Lung (tissue), 12 donors: ENCODE results near the gene FKBP10. TPM values are rescaled to one million over a fixed set of nuclear protein-coding genes. Genes with fewer than 3 reads are reported as not detected.

ENCODE experiments used
- ATAC-seq: fragments of 200-7000 bp; cut with Tn5 transposase; one replicate; pipeline ENCODE4 v1.9.1; 2020; ENCODE audit warnings: moderate number of reproducible peaks; ENCODE audit not compliant: insufficient read depth, low FRiP score
- DNase-seq, 3 donors: peaks; one replicate each; pipeline ENCODE4 v3.0.0-alpha.2; 2013 to 2017
- H3K27ac ChIP-seq, 2 donors: one replicate each; pipeline ENCODE4 v1.5.1; 2013; ENCODE audit warnings: mild to moderate bottlenecking in 2 of 2, moderate library complexity in 2 of 2, control low read depth in 1 of 2, inconsistent platforms in 1 of 2, low read depth in 1 of 2, low read length in 1 of 2
- H3K27me3 ChIP-seq, 3 donors: one replicate each; pipeline ENCODE4 v1.5.1; 2013; ENCODE audit warnings: low read length in 2 of 3; ENCODE audit not compliant: control insufficient read depth in 3 of 3, insufficient read depth in 3 of 3
- H3K36me3 ChIP-seq, 4 donors: one replicate each; pipeline ENCODE4 v1.5.1; 2013; ENCODE audit warnings: low read length in 4 of 4, mild to moderate bottlenecking in 1 of 4, moderate library complexity in 1 of 4; ENCODE audit not compliant: control insufficient read depth in 4 of 4, insufficient read depth in 4 of 4
- H3K4me1 ChIP-seq, 5 donors: one replicate each; pipeline ENCODE4 v1.5.1; 2013; ENCODE audit warnings: low read length in 5 of 5, mild to moderate bottlenecking in 2 of 5, moderate library complexity in 1 of 5; ENCODE audit not compliant: control insufficient read depth in 5 of 5, insufficient read depth in 5 of 5
- H3K4me3 ChIP-seq: one replicate; pipeline ENCODE4 v1.5.1; 2013; ENCODE audit warnings: mild to moderate bottlenecking, control low read depth, moderate library complexity
- H3K9ac ChIP-seq, 2 donors: one replicate each; pipeline ENCODE4 v1.5.1; 2013; ENCODE audit warnings: low read length in 2 of 2, control low read depth in 1 of 2; ENCODE audit not compliant: insufficient read depth in 1 of 2
- H3K9me3 ChIP-seq, 4 donors: one replicate each; pipeline ENCODE4 v1.5.1; 2013; ENCODE audit warnings: low read length in 3 of 4, mild to moderate bottlenecking in 1 of 4, moderate library complexity in 1 of 4; ENCODE audit not compliant: control insufficient read depth in 4 of 4, insufficient read depth in 3 of 4
- WGBS, 2 donors: extraction: QIAGEN DNeasy Blood & Tissue Kit; methylation state at CpG; one replicate each; pipeline ENCODE4 v1.1.7; 2013; 5-methylcytosine and 5-hydroxymethylcytosine counted together
- polyA plus RNA-seq, 2 donors: library from polyadenylated mRNA; stranded (reverse); fragments of 200-250 nt; gene quantifications; one replicate each; pipeline ENCODE4 v1.2.1, GENCODE V29; 2013
- total RNA-seq, 2 donors: library from RNA; depleted of rRNA in 1 of 2; stranded (reverse); fragments of >200 nt in 1 of 2; gene quantifications; one replicate each; pipeline ENCODE4 v1.2.1, GENCODE V29; 2014 to 2021
- TF ChIP-seq, protein P1 (sequence below): IDR thresholded peaks from 2 replicates; pipeline ENCODE4 v1.5.1; 2012; ENCODE audit warnings: mild to moderate bottlenecking; ENCODE audit errors: control extremely low read depth, extremely low read depth
- donor health status: control.
- donor health status: control.
- donor health status: Bipolar disorder and iron deficiency.
- donor health status: healthy.
- donor health status: DM: yes; HTN: yes; CAD: no.

Gene FKBP10
- total and polyA plus RNA-seq, 4 donors: 32.6 to 64.4 (median 48.3) TPM

DNA sequence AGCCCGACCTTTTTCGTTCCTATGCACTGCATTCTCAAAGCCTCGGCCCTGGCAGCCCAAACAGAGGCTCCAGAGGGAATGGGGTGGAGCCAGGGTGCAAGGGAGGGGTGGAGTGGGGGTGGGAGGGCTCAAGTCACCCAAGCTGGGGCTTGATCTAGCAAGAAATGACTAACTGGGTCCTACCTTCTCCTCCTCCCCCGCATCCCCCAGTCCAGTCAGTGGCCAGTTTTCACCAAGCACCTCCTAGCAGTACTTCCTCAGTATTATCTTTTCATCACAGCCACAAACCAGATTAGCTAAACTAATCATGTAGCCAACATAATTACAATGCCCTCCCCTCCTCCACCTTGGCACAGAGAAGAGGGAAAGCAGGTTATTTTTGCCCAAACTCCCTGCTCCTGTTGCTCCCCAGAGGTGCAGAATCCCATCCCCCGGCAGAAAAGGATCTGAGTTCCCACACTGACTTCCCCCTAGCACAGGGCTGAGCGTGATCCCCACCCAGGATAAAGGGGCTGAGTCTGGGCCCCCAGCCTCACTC, 28.5 kb upstream of the FKBP10 start:
- no peaks in the 10 kb centered on the region for H3K36me3 ChIP-seq
- H3K27me3 ChIP-seq: no peaks in the 10 kb centered on the region
- no peaks in the 10 kb centered on the region for H3K9me3 ChIP-seq
- H3K9ac ChIP-seq: no peak overlapping the region
- H3K27ac ChIP-seq: peak overlapping the region; percentile 58 to 94
- TF ChIP-seq, protein P1, sequence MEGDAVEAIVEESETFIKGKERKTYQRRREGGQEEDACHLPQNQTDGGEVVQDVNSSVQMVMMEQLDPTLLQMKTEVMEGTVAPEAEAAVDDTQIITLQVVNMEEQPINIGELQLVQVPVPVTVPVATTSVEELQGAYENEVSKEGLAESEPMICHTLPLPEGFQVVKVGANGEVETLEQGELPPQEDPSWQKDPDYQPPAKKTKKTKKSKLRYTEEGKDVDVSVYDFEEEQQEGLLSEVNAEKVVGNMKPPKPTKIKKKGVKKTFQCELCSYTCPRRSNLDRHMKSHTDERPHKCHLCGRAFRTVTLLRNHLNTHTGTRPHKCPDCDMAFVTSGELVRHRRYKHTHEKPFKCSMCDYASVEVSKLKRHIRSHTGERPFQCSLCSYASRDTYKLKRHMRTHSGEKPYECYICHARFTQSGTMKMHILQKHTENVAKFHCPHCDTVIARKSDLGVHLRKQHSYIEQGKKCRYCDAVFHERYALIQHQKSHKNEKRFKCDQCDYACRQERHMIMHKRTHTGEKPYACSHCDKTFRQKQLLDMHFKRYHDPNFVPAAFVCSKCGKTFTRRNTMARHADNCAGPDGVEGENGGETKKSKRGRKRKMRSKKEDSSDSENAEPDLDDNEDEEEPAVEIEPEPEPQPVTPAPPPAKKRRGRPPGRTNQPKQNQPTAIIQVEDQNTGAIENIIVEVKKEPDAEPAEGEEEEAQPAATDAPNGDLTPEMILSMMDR: no peak
- DNase-seq (peak in 2 of 3 donors; percentile 25 to 44), ATAC-seq (no peak)
- WGBS, 2 donors: 20% methylated on average over 6 of the region's 6 CpGs
- peaks cover 6 to 34% (median 29%) of the 10 kb centered on the region in 5 donors for H3K4me1 ChIP-seq
- H3K4me3 ChIP-seq: no peak overlapping the region

DNA sequence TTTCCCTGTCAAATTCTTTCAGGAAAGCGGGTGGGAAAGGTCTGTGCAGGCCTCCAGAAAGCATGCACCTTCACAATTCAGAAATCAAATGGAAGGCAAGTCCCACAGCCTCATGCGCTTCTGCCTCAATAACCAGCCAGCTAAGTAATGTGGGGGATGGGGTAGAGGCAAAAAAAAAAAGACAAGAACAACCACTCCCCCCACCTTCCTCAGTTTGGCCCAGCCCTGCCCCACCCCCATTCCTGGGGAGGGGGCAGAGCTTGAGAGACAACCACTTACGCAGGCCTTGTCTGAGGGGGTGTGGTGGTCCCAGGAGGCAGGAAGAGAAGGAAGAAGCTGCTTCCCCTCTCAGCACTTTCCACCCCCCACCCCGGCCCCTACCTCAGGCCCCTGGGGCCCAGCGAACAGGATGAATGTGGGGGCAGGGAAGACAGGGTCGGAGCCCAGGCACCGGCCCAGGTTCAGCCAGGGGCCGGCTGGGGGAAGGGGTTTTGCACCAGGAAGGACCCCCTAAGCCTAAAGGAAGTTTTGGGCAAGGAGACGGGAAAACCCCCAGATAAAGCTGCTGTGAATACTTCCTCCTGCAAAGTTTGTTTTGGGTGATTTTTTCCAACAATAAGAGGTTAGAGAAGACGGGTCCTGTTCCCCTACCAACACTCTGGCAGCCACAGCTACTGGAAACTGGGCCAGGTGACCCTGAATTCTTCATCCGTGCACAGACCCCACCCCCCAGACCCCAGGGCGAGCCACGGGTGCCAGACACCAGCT, 27.5 kb upstream of the FKBP10 start:
- Histone ChIP-seq H3K27me3 (no peaks in the 10 kb centered on the region), H3K9ac (peak overlapping the region; percentile 28 to 46), H3K4me3 (peak overlapping the region; percentile 71), H3K4me1 (peaks cover 6 to 32% (median 29%) of the 10 kb centered on the region in 5 donors), H3K36me3 (no peaks in the 10 kb centered on the region), H3K9me3 (no peaks in the 10 kb centered on the region), H3K27ac (peak overlapping the region; percentile 94 to 95)
- ATAC-seq (no peak), DNase-seq (peak; percentile 69 to 84 (median 78))
- WGBS, 2 donors: 3 to 5% methylated on average over 13 of the region's 13 CpGs
- TF ChIP-seq, protein P1: no peak

DNA sequence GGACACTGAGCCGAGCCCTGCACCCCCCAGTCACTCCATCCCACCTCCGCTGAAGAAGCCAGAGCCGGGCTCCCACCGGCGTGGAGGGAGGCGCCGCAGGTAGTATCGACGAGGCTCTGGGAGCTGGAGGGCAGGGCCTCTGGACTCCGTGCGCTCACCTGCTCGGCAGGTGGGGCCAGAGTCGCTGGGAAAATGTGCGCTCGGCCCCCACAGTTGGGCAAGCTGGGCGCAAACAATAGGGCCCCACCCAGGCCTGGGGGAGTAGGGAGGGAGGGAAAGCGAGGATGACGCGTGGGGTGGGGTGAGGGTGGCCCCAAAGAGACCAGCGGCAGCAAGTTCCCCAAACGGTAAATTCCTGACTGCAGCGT, 27.0 kb upstream of the FKBP10 start:
- no peaks in the 10 kb centered on the region for H3K27me3 ChIP-seq
- 1 to 2% methylated on average over 22 of the region's 22 CpGs for WGBS, 2 donors
- ATAC-seq: peak; percentile 15
- peaks cover 6 to 32% (median 29%) of the 10 kb centered on the region in 5 donors for H3K4me1 ChIP-seq
- H3K36me3 ChIP-seq: no peaks in the 10 kb centered on the region
- peak overlapping the region; percentile 94 to 95 for H3K27ac ChIP-seq
- no peaks in the 10 kb centered on the region for H3K9me3 ChIP-seq
- TF ChIP-seq, protein P1: no peak
- peak overlapping the region in 1 of 2 donors; percentile 46 for H3K9ac ChIP-seq
- peak; percentile 36 to 56 (median 51) for DNase-seq
- H3K4me3 ChIP-seq: peak overlapping the region; percentile 71
